ENCODE results near the gene CABLES1. TPM values are rescaled to one million over a fixed set of nuclear protein-coding genes. Genes with fewer than 3 reads are reported as not detected.

Gene CABLES1
- total and polyA plus RNA-seq, 2 of the 4 experiments (the other 2 are of a cell fraction): 4.7 to 5.7 TPM

DNA sequence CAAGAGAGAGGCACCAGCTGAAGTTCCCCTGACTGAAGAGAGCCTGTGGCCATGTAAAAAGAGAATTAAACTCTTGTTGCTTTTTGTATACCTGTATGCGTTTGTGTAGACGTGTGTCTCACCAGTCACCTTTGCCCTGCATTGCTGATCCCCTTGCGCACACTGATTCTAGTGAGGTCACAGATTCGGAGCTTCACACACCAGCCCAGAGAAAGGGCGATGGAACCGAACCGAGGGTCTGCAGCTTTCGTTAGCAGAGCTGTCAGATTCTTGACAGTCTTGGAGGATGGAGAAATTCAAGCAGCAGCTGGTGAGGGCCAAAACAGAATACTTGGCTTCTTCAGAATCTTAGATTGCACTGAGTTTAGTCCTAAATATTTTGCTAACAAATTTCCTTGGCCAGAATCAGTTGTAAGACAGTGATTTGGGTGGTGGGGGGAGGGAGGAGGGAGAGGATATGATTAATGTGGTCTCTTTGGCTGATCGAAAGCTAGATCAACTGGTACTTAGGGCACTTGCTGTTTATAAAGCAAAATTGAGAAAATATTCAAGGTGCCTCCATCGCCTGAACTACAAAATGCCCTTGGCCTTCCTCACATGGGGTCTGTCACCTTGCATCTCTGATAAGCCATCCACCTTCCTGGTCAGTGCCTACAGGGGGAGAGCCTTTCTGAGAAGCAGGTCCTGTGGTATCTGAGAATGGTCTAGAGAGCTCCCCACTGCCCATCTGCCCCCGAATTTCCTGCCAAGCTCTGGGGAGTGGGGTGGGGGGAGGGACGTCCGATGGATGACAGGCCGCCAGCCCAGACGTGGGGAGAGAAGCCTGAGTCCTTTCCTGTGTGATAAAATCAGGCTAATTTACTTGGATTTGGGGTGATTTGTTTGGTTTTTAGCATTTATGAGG lies 123.5 kb downstream of the CABLES1 start:
- WGBS, 2 experiments (ENCODE audit: extremely low coverage in 2 of 2, insufficient read length in 1 of 2): 58% methylated on average over 10 of the region's 15 CpGs; no CpG with 5 or more reads in 1 of the 2 experiments
- Histone ChIP-seq H2BK120ac (ENCODE audit: low read depth, low read length) (peak overlapping the region; percentile 83), H4K91ac (ENCODE audit: insufficient read depth, low read depth, low read length) (peak overlapping the region; percentile 55), H3K14ac (replicated peaks; ENCODE audit: low read depth, low read length) (peak overlapping the region; percentile 85), H3K4me2 (ENCODE audit: low read depth, low read length) (no peak overlapping the region), H3K9me1 (ENCODE audit: insufficient read depth, low read length) (peaks cover 34% of the 10 kb centered on the region), H3K79me1 (ENCODE audit: low read depth in 1 of 2, low read length in 2 of 2) (peaks cover 0 to 11% of the 10 kb centered on the region in 2 experiments; a peak in 2 of 4 replicates), H3K23ac (ENCODE audit: low read depth, low read length) (peak overlapping the region; percentile 81; the same call in 1 of the 2 replicates), H3K9ac (ENCODE audit: low read depth, low read length) (peak overlapping the region; percentile 29; the same call in 1 of the 2 replicates), H3K27ac (ENCODE audit: insufficient read depth, low read length) (peak overlapping the region; percentile 69), H2BK15ac (ENCODE audit: low read depth, low read length) (peak overlapping the region; percentile 94; the same call in 2 of the 3 replicates), H3K4me3 (ENCODE audit: insufficient read depth, low read depth, low read length) (no peak overlapping the region), H3K56ac (ENCODE audit: extremely low read depth, insufficient read depth, low read length) (no peak overlapping the region), H2BK5ac (ENCODE audit: low read depth, low read length, poor library complexity, severe bottlenecking) (peak overlapping the region; percentile 47), H4K8ac (ENCODE audit: low read depth in 2 of 2, low read length in 2 of 2) (peak overlapping the region; percentile 85 to 95), H2AFZ (replicated peaks; ENCODE audit: low read length, poor library complexity) (no peak overlapping the region), H2AK9ac (replicated peaks; ENCODE audit: low read depth, low read length, poor library complexity) (peak overlapping the region; percentile 48), H3K18ac (ENCODE audit: low read depth, low read length) (peak overlapping the region; percentile 37; the same call in 1 of the 2 replicates), H4K5ac (ENCODE audit: low read depth, low read length) (peak overlapping the region; percentile 66), H2BK20ac (ENCODE audit: low read depth, low read length) (peak overlapping the region; percentile 59), H4K20me1 (ENCODE audit: insufficient read depth, low read length) (no peaks in the 10 kb centered on the region), H3K27me3 (ENCODE audit: control insufficient read depth, insufficient read depth, low read length) (no peaks in the 10 kb centered on the region), H3K4ac (ENCODE audit: low read depth, low read length) (peak overlapping the region; percentile 58), H3K4me1 (ENCODE audit: control insufficient read depth, insufficient read depth, low read length) (peaks cover 29% of the 10 kb centered on the region), H2AK5ac (ENCODE audit: low read depth, low read length) (peak overlapping the region; percentile 88), H3K9me3 (ENCODE audit: control insufficient read depth, insufficient read depth, low read length) (no peaks in the 10 kb centered on the region), H3K36me3 (ENCODE audit: control insufficient read depth, insufficient read depth, low read length) (peaks cover 34% of the 10 kb centered on the region)
- DNase-seq (no peak), ATAC-seq (ENCODE audit: low read depth) (no peak)
- intact Hi-C loops (cut with micrococcal nuclease) (no loop called here), in situ Hi-C loops (cut with MboI; ENCODE audit: low sequenced_read_pairs) (no loop called here), dilution Hi-C loops (cut with HindIII; ENCODE audit: low sequenced_read_pairs, unreplicated experiment) (no loop called here)
- TF ChIP-seq BHLHE40 (IDR thresholded peaks at IDR 0.05; ENCODE audit: low read depth, low read length) (no peak), RAD21 (IDR thresholded peaks at IDR 0.05; ENCODE audit: low read length) (no peak), RFX5 (IDR thresholded peaks at IDR 0.05; ENCODE audit: low read depth, low read length) (no peak), NFE2L2 (IDR thresholded peaks at IDR 0.05; ENCODE audit: low read depth, low read length) (no peak), MAZ (IDR thresholded peaks at IDR 0.05; ENCODE audit: borderline replicate concordance, low read depth, low read length) (no peak)
- CTCF ChIA-PET: no interaction called here
- POLR2A ChIA-PET (ENCODE audit: unreplicated experiment): interaction anchor here (0.6 kb wide), 1 partner anchor 107 kb away, joined by 4 read pairs; no protein-coding TSS in a partner anchor
- no TSS peak for BruUV-seq (replicated peaks)
